Activated CD4-positive, alpha-beta T cell treated with anti-CD3 and anti-CD28 coated beads, Interleukin-2, amount 10 ng/mL, durations not matched to agents 7 days and 5 days (primary cell): ENCODE results near the gene TFCP2L1. TPM values are rescaled to one million over a fixed set of nuclear protein-coding genes. Genes with fewer than 3 reads are reported as not detected.

Experiments
- CTCF ChIA-PET: fragments of 350-600 bp; sonication (Branson Sonifier 250); formaldehyde crosslinking; loops from one replicate; lab custom pipeline; 2021; ENCODE audit warnings: antibody characterized with exemption; lab: Charles Lee
- POLR2A ChIA-PET: fragments of 350-600 bp; sonication (Branson Sonifier 250); formaldehyde crosslinking; loops from one replicate; lab custom pipeline; 2021; ENCODE audit warnings: antibody characterized with exemption; lab: Charles Lee
- DNase-seq: peaks from one replicate; pipeline ENCODE4 v3.0.0-alpha.2; 2020
- H3K27ac Mint-ChIP-seq: one replicate; pipeline ENCODE4 v1.8.0; 2021; ENCODE audit warnings: mild to moderate bottlenecking, moderate library complexity, mixed read lengths
- H3K27me3 Mint-ChIP-seq: one replicate; pipeline ENCODE4 v1.8.0; 2021; ENCODE audit warnings: mixed read lengths
- H3K36me3 Mint-ChIP-seq: one replicate; pipeline ENCODE4 v1.8.0; 2021; ENCODE audit warnings: low read depth, mixed read lengths
- H3K4me1 Mint-ChIP-seq: one replicate; pipeline ENCODE4 v1.8.0; 2021; ENCODE audit warnings: mixed read lengths
- H3K4me3 Mint-ChIP-seq: one replicate; pipeline ENCODE4 v1.8.0; 2021; ENCODE audit warnings: mild to moderate bottlenecking, moderate library complexity, mixed read lengths
- H3K9me3 Mint-ChIP-seq: one replicate; pipeline ENCODE4 v1.8.0; 2021; ENCODE audit warnings: mixed read lengths
- total RNA-seq, 2 experiments: library from RNA; stranded (reverse); gene quantifications; one replicate each; pipeline ENCODE4 v1.2.3, GENCODE V29; 2021

TFCP2L1 gene
- total RNA-seq, 2 experiments from 2014 or later, result 0.02 TPM

DNA sequence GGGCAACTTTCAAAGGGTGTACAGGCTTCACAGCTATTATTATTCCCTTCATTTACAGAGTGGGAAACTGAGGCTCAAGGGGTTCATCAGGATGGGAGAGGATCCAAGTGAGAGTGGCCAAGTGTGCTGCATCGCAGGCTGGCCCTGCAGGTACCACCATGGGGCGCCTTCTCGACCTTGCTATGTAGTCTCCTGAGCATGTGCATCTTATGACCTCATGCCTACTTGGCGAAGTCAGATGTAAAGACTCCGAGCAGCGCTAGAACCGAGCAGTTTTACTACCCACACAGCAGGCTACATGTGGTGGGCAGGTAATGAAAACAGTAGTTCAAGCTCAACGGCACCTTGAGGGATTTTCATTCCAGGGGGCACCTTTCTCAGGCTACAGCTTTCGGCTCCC is 42.0 kb downstream of the TFCP2L1 start:
- no peak for DNase-seq
- H3K4me1 Mint-ChIP-seq, result no peaks in the 10 kb centered on the region
- H3K27me3 Mint-ChIP-seq, result no peaks in the 10 kb centered on the region
- ChIA-PET CTCF (no interaction called here), POLR2A (no interaction called here)
- H3K36me3 Mint-ChIP-seq, result no peaks in the 10 kb centered on the region
- H3K27ac Mint-ChIP-seq, result no peak overlapping the region
- no peak overlapping the region for H3K4me3 Mint-ChIP-seq
- no peaks in the 10 kb centered on the region for H3K9me3 Mint-ChIP-seq

DNA sequence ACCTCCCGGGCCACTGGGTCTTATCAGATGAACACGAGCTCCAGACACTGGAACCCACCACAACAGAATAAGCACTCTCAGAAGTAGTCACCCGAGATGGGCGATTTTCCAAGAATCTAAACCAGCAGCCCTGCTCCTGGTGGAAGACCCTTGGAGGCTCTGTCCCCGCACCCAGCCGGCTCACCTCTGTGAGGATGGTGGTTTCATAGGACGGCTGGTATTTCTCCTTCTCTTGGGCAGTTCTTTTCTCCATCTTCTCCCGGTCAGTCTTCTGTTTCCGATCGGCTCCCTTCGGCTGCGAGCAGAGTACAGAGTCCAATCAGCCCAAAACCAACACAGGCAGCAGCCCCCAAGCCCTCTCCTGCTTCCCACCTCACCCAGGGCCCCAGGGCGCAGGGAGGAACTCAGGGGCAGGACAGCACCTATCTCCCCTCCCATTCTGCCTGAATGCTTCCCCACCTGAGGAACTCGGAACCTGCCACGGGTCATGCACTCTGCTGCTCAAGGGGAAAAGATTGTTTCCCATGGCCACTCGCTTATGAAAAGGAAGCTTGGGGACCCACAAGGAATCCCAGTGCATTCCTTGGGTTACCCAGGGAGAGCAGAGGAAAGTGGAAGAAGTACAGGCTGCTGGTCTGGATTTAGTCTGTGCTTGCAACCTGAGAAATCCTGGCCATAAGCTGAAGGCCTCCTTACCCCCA is 42.7 kb downstream of the TFCP2L1 start:
- Mint-ChIP-seq H3K36me3 (no peaks in the 10 kb centered on the region), H3K4me1 (no peaks in the 10 kb centered on the region), H3K4me3 (no peak overlapping the region), H3K27ac (no peak overlapping the region), H3K9me3 (no peaks in the 10 kb centered on the region), H3K27me3 (no peaks in the 10 kb centered on the region)
- DNase-seq, result no peak
- ChIA-PET CTCF (interaction anchor here (0.6 kb wide), 1 partner anchor 41 kb away, joined by 3 read pairs; no protein-coding TSS in a partner anchor), POLR2A (no interaction called here)

DNA sequence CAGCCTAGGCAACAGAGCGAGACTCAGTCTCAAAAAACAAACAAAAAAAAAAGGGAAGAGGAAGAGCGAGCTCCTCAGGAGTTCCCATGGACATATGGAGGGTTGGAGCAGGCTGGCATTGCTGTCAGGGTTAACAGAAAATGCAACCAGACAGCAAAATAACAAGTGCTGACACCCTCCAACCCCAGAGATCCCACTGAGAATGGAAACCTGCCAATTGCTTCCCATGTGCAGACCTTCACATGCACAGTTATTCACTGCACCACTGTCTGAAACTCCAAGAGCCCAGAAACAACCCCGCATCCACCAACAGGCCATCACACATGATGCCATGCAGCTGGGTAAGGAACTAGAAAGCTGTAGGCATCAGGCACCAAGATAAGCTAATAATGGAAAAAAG is 43.5 kb downstream of the TFCP2L1 start:
- H3K4me3 Mint-ChIP-seq, result no peak overlapping the region
- H3K36me3 Mint-ChIP-seq, result no peaks in the 10 kb centered on the region
- no peaks in the 10 kb centered on the region for H3K27me3 Mint-ChIP-seq
- H3K27ac Mint-ChIP-seq, result no peak overlapping the region
- ChIA-PET POLR2A (no interaction called here), CTCF (no interaction called here)
- H3K9me3 Mint-ChIP-seq, result no peaks in the 10 kb centered on the region
- no peaks in the 10 kb centered on the region for H3K4me1 Mint-ChIP-seq
- no peak for DNase-seq

DNA sequence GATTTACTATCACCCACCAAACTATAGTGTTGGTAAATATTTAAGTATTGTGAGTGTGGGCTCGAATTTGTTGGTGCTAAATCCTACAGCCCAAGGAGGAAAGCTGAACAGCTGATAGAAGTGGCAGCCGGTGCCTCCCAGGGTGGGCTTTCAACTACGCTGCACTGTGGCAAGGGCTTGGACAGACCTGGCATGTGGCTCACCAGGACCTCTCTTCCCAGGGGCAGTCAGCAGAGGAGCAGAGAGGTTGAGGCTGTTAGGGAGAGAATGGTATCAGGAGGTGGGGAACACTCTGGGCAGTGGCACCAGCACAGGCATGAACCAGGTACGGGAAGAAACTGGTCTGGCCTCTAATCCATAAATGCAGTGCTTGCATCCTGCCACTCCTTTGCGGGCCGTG is 44.6 kb downstream of the TFCP2L1 start:
- POLR2A ChIA-PET, result no interaction called here
- H3K4me3 Mint-ChIP-seq, result no peak overlapping the region
- no peaks in the 10 kb centered on the region for H3K4me1 Mint-ChIP-seq
- CTCF ChIA-PET, result no interaction called here
- DNase-seq, result no peak
- no peaks in the 10 kb centered on the region for H3K9me3 Mint-ChIP-seq
- H3K36me3 Mint-ChIP-seq, result no peaks in the 10 kb centered on the region
- H3K27me3 Mint-ChIP-seq, result no peaks in the 10 kb centered on the region
- no peak overlapping the region for H3K27ac Mint-ChIP-seq

DNA sequence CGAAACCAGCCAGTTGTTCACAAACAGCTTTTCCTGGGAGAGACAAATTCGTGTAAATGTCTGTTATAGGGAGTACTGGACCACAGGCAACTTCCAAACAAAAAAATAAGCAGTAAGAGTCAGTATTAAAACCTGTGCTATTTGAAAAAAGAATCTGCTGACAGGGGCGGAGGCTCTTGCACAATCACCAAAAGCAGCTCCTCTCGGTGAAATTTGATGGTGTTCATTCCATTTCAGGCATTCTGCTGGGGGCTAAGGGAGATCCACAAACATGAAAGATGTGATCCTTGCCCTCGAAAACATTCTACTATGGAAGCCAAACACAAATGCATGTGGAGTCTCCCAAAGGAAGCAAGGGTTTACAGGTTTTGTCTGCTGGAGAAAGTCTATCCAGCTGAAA is 45.0 kb downstream of the TFCP2L1 start:
- no peak overlapping the region for H3K27ac Mint-ChIP-seq
- ChIA-PET POLR2A (no interaction called here), CTCF (interaction anchor here (1.1 kb wide), 1 partner anchor 23 kb away, joined by 3 read pairs; no protein-coding TSS in a partner anchor)
- H3K36me3 Mint-ChIP-seq, result no peaks in the 10 kb centered on the region
- no peaks in the 10 kb centered on the region for H3K27me3 Mint-ChIP-seq
- no peak overlapping the region for H3K4me3 Mint-ChIP-seq
- no peak for DNase-seq
- no peaks in the 10 kb centered on the region for H3K9me3 Mint-ChIP-seq
- no peaks in the 10 kb centered on the region for H3K4me1 Mint-ChIP-seq

DNA sequence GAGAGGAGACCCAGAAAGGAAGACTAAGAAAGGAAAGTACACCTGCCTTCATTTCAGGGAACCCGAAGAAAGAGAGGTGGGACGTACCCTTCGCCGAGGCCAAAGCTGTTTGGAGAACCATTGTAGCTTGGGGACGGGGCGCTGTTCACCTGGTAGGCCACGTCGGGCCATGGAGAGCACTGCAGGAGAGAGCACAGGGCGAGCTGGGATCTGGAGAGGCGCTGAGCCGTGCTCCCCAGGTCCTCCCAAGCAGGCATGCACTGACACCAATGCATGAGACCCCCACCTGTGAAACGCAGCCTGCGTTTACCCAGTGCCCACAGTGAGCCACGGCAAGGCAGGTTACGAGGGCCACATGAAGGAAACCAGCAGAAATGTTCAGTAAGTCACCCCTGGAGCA is 45.5 kb downstream of the TFCP2L1 start:
- H3K27me3 Mint-ChIP-seq, result no peaks in the 10 kb centered on the region
- no peak overlapping the region for H3K4me3 Mint-ChIP-seq
- ChIA-PET POLR2A (no interaction called here), CTCF (interaction anchor here (1.1 kb wide), 1 partner anchor 23 kb away, joined by 3 read pairs; no protein-coding TSS in a partner anchor)
- no peak for DNase-seq
- no peaks in the 10 kb centered on the region for H3K36me3 Mint-ChIP-seq
- no peak overlapping the region for H3K27ac Mint-ChIP-seq
- no peaks in the 10 kb centered on the region for H3K9me3 Mint-ChIP-seq
- no peaks in the 10 kb centered on the region for H3K4me1 Mint-ChIP-seq

DNA sequence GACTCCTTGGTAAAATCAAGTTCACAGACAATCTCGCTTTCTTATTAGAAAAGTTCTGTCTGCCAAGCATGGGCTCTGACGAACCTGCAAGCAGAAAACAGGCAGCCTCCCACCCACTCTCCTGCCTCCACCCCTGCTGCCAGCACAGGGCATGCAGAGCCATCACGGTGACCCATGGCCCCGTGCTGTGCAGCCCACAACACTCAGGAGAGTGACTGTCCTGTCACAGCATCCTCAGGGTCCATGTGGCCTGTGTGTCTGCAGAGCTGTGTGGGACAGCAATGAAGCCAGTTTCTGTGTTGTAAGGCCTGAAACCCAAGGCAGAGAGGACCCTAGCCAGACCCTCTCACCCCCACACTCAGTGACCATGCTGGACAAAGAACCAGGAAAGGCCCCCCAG is 46.2 kb downstream of the TFCP2L1 start:
- Mint-ChIP-seq H3K4me1 (no peaks in the 10 kb centered on the region), H3K27me3 (no peaks in the 10 kb centered on the region), H3K9me3 (no peaks in the 10 kb centered on the region), H3K27ac (no peak overlapping the region), H3K4me3 (no peak overlapping the region), H3K36me3 (no peaks in the 10 kb centered on the region)
- DNase-seq, result no peak
- POLR2A ChIA-PET, result no interaction called here
- CTCF ChIA-PET, result interaction anchor here (1.1 kb wide), 1 partner anchor 22 kb away, joined by 3 read pairs; no protein-coding TSS in a partner anchor

DNA sequence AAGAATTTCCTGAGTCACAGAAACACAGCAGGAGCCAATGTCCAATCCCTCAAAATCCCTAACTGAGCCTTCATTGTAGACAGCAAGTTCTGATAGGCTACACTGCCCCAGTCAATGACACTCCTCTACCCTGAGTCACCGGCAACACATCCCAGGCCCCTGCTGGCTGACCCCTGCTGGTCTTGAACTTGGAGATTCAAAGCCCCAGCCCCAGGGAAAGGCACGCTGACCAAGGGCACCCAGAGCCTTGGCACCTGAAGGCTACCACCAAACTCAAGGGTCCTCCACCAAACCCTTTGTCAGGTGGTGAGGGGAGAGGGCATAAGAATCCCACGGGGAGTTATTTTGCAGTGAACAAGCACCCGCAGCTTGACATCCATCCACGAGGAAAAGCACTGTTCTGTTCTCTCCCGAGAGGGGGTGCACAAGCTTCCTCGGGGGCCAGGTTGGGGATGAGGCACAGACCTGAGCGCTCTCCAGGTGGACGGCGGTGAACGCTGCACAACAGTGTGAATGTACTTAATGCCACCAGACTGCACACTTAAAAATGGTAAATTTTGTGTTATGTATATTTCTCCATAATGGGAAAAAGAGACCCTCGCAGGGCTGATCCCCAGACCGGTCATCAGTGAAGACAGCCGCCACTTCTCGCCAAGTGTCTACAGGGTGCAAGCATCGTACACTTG is 46.9 kb downstream of the TFCP2L1 start:
- no peak overlapping the region for H3K27ac Mint-ChIP-seq
- DNase-seq, result no peak
- POLR2A ChIA-PET, result no interaction called here

DNA sequence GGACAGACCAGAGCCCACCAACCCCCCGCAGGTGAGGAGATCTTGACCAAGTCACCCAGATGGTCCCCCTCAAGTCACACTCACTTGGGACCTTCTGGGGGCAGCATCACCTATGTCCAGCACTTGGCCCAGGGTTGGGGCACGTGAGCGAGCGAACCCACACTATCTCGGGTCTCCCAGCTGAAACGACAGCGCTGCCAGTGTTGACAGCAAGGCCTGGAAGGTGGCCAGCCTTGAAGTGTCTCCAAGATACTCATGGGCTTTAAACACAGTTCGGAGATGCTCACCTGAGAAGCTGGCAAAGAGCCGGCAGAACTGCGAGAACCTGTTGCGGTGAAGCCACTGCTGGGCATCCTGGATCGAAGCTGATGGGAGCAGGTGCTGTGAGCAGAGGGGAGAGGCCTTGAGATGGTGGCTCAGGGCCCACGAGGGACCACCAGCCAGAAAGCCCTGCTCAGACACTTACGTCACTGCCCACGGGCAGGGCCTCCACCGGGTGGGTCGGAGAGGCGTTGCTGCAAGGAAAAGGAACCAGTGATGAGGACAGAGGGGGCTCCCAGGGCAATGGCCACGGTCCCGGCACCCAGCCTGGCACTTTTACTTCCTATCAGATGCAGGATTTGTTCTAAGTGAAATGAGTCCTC is 47.5 kb downstream of the TFCP2L1 start:
- Mint-ChIP-seq H3K4me3 (no peak overlapping the region), H3K9me3 (no peaks in the 10 kb centered on the region)
- POLR2A ChIA-PET, result no interaction called here

More for the DNA sequence above, 46.9 kb downstream of the TFCP2L1 start:
- Mint-ChIP-seq H3K36me3 (no peaks in the 10 kb centered on the region), H3K27me3 (no peaks in the 10 kb centered on the region), H3K9me3 (no peaks in the 10 kb centered on the region), H3K4me1 (no peaks in the 10 kb centered on the region), H3K4me3 (no peak overlapping the region)
- CTCF ChIA-PET, result interaction anchor here (0.6 kb wide), 1 partner anchor 10 kb away, joined by 3 read pairs; no protein-coding TSS in a partner anchor

DNA sequence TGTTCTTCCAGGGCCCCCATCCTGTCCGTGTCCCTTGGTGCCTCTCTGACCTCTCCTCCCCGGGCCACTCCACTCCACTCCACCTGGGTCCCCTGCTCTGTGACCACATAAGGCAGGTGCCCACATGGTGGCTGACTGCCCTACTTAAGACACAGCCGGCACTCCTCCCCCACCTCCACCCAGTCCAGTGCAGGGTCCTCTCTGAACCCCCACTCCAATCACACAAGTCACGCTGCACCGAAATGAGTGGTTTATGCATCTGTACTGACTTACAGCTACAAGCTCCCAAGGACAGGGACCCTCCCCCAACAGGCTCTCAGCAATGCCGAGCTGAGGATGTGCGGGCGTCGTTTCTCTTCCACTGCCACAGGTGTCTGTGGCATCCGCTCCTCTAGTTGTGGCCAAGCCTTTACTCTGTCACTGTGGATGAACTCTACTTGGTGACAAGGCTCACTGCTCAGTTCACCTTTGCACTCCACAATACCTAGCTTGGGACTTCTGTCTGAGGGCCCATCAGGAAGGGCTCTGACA is 48.3 kb downstream of the TFCP2L1 start:
- no peak for DNase-seq
- ChIA-PET CTCF (no interaction called here), POLR2A (no interaction called here)
- Mint-ChIP-seq H3K9me3 (no peaks in the 10 kb centered on the region), H3K27me3 (no peaks in the 10 kb centered on the region), H3K4me3 (no peak overlapping the region), H3K4me1 (no peaks in the 10 kb centered on the region), H3K36me3 (no peaks in the 10 kb centered on the region), H3K27ac (no peak overlapping the region)

More for the DNA sequence above, 47.5 kb downstream of the TFCP2L1 start:
- Mint-ChIP-seq H3K27ac (no peak overlapping the region), H3K27me3 (no peaks in the 10 kb centered on the region), H3K36me3 (no peaks in the 10 kb centered on the region), H3K4me1 (no peaks in the 10 kb centered on the region)
- no peak for DNase-seq
- CTCF ChIA-PET, result interaction anchor here (0.6 kb wide), 1 partner anchor 11 kb away, joined by 3 read pairs; no protein-coding TSS in a partner anchor

DNA sequence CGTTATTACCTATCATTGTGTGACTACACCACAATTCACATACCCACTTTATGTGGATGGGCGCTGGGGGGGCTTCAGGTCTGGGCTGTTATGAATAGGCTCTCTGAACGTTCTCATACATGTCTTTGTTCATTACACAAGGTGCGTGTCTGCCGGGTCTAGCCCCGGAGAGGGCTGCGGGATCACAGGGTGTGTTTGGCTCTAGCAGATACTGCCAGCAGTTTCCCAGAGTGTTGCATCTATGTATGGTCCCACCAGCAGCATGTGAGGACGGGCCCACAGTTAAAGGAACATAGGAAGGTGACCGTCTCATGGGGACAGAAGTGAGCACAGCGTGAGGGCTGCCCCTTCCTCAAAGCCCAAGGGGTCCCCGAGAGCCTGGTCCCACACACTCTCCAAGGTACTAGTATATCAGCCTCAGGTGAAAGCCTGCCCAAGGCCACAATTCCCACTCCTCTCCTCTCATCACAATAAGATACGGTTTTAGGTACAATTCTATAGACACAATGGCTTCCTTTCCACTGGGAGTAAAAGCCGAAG is 48.8 kb downstream of the TFCP2L1 start:
- Mint-ChIP-seq H3K27me3 (no peaks in the 10 kb centered on the region), H3K27ac (no peak overlapping the region), H3K4me1 (no peaks in the 10 kb centered on the region), H3K4me3 (no peak overlapping the region), H3K9me3 (no peaks in the 10 kb centered on the region), H3K36me3 (no peaks in the 10 kb centered on the region)
- DNase-seq, result no peak
- CTCF ChIA-PET, result no interaction called here
- POLR2A ChIA-PET, result no interaction called here

DNA sequence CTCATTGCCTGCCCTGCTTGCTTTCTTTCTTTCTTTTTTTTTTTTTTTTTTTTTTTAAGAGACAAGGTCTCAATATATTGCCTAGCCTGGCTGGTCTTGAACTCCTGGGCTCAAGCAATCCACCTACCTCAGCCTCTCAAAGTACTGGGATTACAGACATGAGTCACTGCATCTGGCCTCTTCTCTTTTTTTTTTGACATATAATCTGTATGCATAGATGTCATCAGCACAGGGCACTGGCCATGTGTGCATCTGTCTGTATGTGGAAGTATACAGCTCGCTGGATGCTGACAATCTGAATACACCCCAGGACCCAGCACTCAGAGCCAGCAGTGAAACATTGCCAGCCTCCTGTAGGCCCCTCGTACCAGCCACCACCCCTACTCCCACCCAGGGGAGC is 49.5 kb downstream of the TFCP2L1 start:
- no peak overlapping the region for H3K4me3 Mint-ChIP-seq

DNA sequence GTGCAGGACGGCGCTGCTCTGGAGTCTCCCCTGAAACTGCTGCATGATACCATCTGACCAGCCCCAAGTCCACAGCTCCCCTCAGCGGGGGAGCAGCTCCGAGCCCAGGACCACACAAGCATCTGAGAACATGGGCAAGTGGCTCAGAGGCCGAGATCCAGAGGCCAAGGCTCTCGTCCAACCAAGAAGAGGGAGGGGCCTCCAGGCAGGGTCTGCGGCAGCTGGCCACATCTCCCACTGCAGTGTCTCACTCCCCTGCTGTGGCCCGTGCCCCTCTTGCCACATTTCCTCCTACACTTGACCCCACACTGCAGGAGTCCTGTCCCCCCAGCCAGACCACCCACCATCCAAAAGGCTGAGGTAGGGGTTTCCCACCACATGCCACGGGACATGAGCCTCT is 50.2 kb downstream of the TFCP2L1 start:
- Mint-ChIP-seq H3K36me3 (no peaks in the 10 kb centered on the region), H3K4me1 (no peaks in the 10 kb centered on the region), H3K27me3 (no peaks in the 10 kb centered on the region), H3K4me3 (no peak overlapping the region), H3K9me3 (no peaks in the 10 kb centered on the region), H3K27ac (no peak overlapping the region)
- ChIA-PET CTCF (no interaction called here), POLR2A (no interaction called here)
- no peak for DNase-seq

More for the DNA sequence above, 49.5 kb downstream of the TFCP2L1 start:
- H3K36me3 Mint-ChIP-seq, result no peaks in the 10 kb centered on the region
- H3K27me3 Mint-ChIP-seq, result no peaks in the 10 kb centered on the region
- H3K27ac Mint-ChIP-seq, result no peak overlapping the region
- POLR2A ChIA-PET, result no interaction called here
- no peaks in the 10 kb centered on the region for H3K4me1 Mint-ChIP-seq
- no peaks in the 10 kb centered on the region for H3K9me3 Mint-ChIP-seq
- CTCF ChIA-PET, result no interaction called here
- DNase-seq, result no peak
